Activated T-helper 2 cell treated with anti-CD3 and anti-CD28 coated beads, Interferon-gamma antibody, Interleukin-2, Interleukin-4, amounts not matched to agents 10 μg/mL and 5 μg/mL and 100 μg/mL, durations not matched to agents 14 hours and 24 hours and 36 hours (primary cell): Measurements from ENCODE around the gene HMGCL. TPM values are rescaled to one million over a fixed set of nuclear protein-coding genes. Genes with fewer than 3 reads are reported as not detected.

Experiments used
- total RNA-seq: library from RNA; stranded (reverse); gene quantifications from 2 replicates; pipeline ENCODE4 v1.2.3, GENCODE V29; 2022

HMGCL gene
- total RNA-seq, 1 donor from 2014 or later, result 22.8 TPM

Other genes with a start within 250 kb of the HMGCL start
- 1,169 and 1,221 TPM in 2 replicates for gene RPL11, start 133.6 kb downstream of the HMGCL start, total RNA-seq
- 42.0 and 45.5 TPM in 2 replicates for gene ELOA, start 82.0 kb downstream of the HMGCL start, total RNA-seq
- gene PITHD1, start 47.0 kb downstream of the HMGCL start, total RNA-seq, result 71.4 and 72.7 TPM in 2 replicates
- 86.4 and 88.4 TPM in 2 replicates for gene LYPLA2, start 34.3 kb downstream of the HMGCL start, total RNA-seq
- 57.8 and 62.1 TPM in 2 replicates for gene GALE, start 24.7 kb downstream of the HMGCL start, total RNA-seq
- gene FUCA1, start 42.9 kb upstream of the HMGCL start, total RNA-seq, result 3.3 and 4.0 TPM in 2 replicates
- gene CNR2, start 87.9 kb upstream of the HMGCL start, total RNA-seq, result 0.05 and 0.07 TPM in 2 replicates
- gene PNRC2, start 134.4 kb upstream of the HMGCL start, total RNA-seq, result 111 and 137 TPM in 2 replicates
- gene SRSF10, start 154.9 kb upstream of the HMGCL start, total RNA-seq, result 213 and 217 TPM in 2 replicates